Endothelial cell (in vitro differentiated cells): ENCODE results near the gene PALD1. TPM values are rescaled to one million over a fixed set of nuclear protein-coding genes. Genes with fewer than 3 reads are reported as not detected.

Source experiments
- DNase-seq: peaks from one replicate; pipeline ENCODE4 v3.0.0; 2021; ENCODE audit warnings: low spot score
- H3K27ac Mint-ChIP-seq: one replicate; pipeline ENCODE4 v1.8.0; 2021; ENCODE audit warnings: mixed read lengths, inconsistent platforms; ENCODE audit not compliant: unreplicated experiment
- H3K27me3 Mint-ChIP-seq: one replicate; pipeline ENCODE4 v1.8.0; 2021; ENCODE audit warnings: mild to moderate bottlenecking, moderate library complexity, mixed read lengths, inconsistent platforms; ENCODE audit not compliant: unreplicated experiment
- H3K36me3 Mint-ChIP-seq: one replicate; pipeline ENCODE4 v1.8.0; 2021; ENCODE audit warnings: mild to moderate bottlenecking, low read depth, mixed read lengths, inconsistent platforms; ENCODE audit not compliant: unreplicated experiment
- H3K4me1 Mint-ChIP-seq: one replicate; pipeline ENCODE4 v1.8.0; 2021; ENCODE audit warnings: mild to moderate bottlenecking, mixed read lengths, inconsistent platforms; ENCODE audit not compliant: unreplicated experiment
- H3K4me3 Mint-ChIP-seq: one replicate; pipeline ENCODE4 v1.8.0; 2021; ENCODE audit warnings: mild to moderate bottlenecking, mixed read lengths, inconsistent platforms; ENCODE audit not compliant: unreplicated experiment
- H3K9me3 Mint-ChIP-seq: one replicate; pipeline ENCODE4 v1.8.0; 2021; ENCODE audit warnings: mixed read lengths, inconsistent platforms; ENCODE audit not compliant: unreplicated experiment
- CTCF ChIP-seq: fragments of 200-600 bp; sonication (generic); IDR thresholded peaks from one replicate; pipeline ENCODE4 v1.5.0; 2021; ENCODE audit warnings: antibody characterized with exemption; ENCODE audit not compliant: unreplicated experiment
- total RNA-seq: library from RNA; stranded (reverse); fragmentation: NEBNext Ultra II Directional; extraction: Animal tissue kit (Norgen Biotek cat#: 25700); gene quantifications from one replicate; pipeline ENCODE4 v1.2.1, GENCODE V29; 2021; ENCODE audit not compliant: unreplicated experiment

The PALD1 gene
- total RNA-seq, 1 donor from 2014 or later: 166 TPM

GRCh38 chr10:70562036-70562755, 83.6 kb downstream of the PALD1 start:
- Mint-ChIP-seq H3K27ac (no peak overlapping the region), H3K9me3 (no peaks in the 10 kb centered on the region), H3K27me3 (peaks cover 35% of the 10 kb centered on the region), H3K4me1 (peaks cover 46% of the 10 kb centered on the region), H3K36me3 (peaks cover 32% of the 10 kb centered on the region), H3K4me3 (no peak overlapping the region)
- no peak for TF ChIP-seq CTCF
- no peak for DNase-seq

- peaks cover 48% of the 10 kb centered on the region for H3K4me1 Mint-ChIP-seq
- no peak for TF ChIP-seq CTCF
- no peak overlapping the region for H3K4me3 Mint-ChIP-seq
- peaks cover 35% of the 10 kb centered on the region for H3K36me3 Mint-ChIP-seq
- DNase-seq: no peak
- H3K27me3 Mint-ChIP-seq: peaks cover 37% of the 10 kb centered on the region
- peak overlapping the region; percentile 70 for H3K27ac Mint-ChIP-seq
- H3K9me3 Mint-ChIP-seq: no peaks in the 10 kb centered on the region
Observed at GRCh38 chr10:70563230-70563629, 84.7 kb downstream of the PALD1 start.

- Mint-ChIP-seq H3K9me3 (no peaks in the 10 kb centered on the region), H3K27ac (no peak overlapping the region), H3K4me1 (peaks cover 42% of the 10 kb centered on the region), H3K27me3 (peaks cover 29% of the 10 kb centered on the region), H3K4me3 (no peak overlapping the region), H3K36me3 (peaks cover 30% of the 10 kb centered on the region)
- no peak for DNase-seq
- TF ChIP-seq CTCF: no peak
Observed at GRCh38 chr10:70564113-70564725, 85.7 kb downstream of the PALD1 start.

GRCh38 chr10:70564901-70565351, 86.4 kb downstream of the PALD1 start:
- H3K4me1 Mint-ChIP-seq: peaks cover 39% of the 10 kb centered on the region
- no peaks in the 10 kb centered on the region for H3K9me3 Mint-ChIP-seq
- peaks cover 32% of the 10 kb centered on the region for H3K36me3 Mint-ChIP-seq
- no peak for DNase-seq
- TF ChIP-seq CTCF: no peak
- H3K27ac Mint-ChIP-seq: no peak overlapping the region
- H3K27me3 Mint-ChIP-seq: peaks cover 30% of the 10 kb centered on the region
- H3K4me3 Mint-ChIP-seq: no peak overlapping the region
